RCC 7860 (cell line): ENCODE results near the gene FAF1.
"Not testable (repeated sequence)": the region's sequence is repeated elsewhere in the genome, so short reads cannot be mapped to it uniquely, and the experiment has no call there.

Experiments
- DNase-seq: peaks from one replicate; pipeline ENCODE4 v3.0.0-alpha.2; 2015; ENCODE audit warnings: low spot score
- FAIRE-seq: peaks from 2 replicates; lab custom pipeline; 2012; peaks lifted over from hg19 to GRCh38; lab: Jason Lieb, UNC

The FAF1 gene

DNA sequence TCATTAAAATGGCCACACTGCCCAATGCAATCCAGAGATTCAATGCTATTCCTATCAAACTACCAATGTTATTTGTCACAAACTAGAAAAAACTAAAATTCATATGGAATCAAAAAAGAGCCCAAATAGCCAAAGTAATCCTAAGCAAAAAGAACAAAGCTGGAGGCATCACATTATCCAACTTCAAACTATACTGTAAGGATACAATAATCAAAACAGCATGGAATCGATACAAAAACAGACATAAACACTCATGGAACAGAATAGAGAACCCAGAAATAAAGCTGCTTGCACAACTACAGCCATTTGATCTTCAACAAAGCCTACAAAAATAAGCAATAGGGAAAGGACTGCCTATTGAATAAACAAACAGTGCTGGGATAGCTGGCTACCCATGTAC, 100.4 kb downstream of the FAF1 start:
- FAIRE-seq (no peak), DNase-seq (no peak)

- no peak for FAIRE-seq
- DNase-seq = no peak
These were observed 101.3 kb downstream of the FAF1 start for GRCh38 chr1:50858761-50859160.

GRCh38 chr1:50857702-50858101, 102.4 kb downstream of the FAF1 start:
- no peak for FAIRE-seq
- no peak for DNase-seq

DNA sequence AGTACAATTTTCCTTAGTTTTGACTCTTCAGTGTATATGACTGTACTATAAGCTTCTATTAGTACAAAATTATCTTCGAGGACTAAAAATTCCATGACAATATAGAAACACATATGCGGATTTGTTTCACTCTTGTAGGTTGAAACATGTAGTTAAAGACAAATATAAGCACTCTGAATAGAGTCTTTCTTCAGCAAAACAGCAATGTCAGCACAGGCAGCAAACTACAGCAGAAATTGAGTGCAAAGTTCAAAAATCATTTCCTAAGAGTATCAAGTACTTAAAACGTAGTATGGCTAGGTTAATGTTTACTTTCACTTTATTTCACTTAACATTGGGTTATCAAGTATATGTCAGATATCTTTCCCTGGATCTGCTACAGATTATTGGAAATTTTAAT, 106.7 kb downstream of the FAF1 start:
- no peak for DNase-seq
- no peak for FAIRE-seq

DNA sequence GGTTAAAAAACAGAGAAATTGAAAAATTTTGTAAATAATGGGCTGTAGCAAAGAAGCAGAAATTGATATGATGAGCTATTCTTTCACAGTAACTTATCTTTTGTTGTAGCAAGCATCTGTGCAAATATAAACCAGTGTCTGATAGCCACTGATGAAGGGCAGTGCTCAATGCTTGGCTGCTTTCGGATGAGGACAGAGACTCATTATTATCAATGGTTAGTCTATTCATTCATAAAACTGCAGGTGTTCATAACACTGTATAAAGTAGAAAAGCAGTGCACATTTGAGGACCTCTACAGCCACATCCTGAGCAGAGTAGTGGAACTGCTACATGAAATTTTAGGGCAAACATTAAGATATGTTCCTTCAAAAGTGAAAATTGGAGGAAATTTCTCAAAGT, 107.2 kb downstream of the FAF1 start:
- FAIRE-seq (no peak), DNase-seq (no peak)

DNA sequence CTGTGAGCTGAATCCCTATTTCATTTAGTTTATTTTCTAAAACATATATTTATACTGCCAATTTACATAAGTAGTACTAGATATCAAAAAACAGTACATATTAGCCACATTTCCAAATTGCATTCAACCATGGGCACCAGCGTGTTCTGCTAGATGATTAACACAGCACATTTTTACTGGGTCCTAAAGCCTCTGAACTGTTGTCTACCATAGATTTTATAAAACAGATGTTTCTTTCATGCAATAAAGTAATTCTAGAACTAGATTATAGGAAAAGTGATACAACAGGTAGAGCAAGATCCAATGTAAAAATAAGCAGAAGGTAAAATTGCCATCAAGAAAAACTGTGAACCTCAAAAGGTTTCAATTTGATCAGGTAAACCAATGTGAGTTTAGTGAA, 108.6 kb downstream of the FAF1 start:
- FAIRE-seq = no peak
- no peak for DNase-seq

DNA sequence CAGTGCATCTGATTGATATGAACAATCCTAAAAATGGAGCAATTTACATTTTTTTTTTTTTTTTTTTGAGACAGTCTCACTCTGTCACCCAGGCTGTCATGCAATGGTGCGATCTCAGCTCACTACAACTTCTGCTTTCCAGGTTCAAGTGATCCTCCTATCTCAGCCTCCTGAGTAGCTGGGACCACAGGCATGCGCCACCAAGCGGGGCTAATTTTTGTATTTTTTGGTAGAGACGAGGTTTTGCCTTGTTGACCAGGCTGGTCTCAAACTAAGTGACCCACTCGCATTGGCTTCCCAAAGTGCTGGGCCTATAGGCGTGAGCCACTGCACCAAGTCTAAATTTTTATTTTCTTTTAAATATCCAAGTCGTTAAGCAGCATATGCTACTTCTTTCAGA, 109.0 kb downstream of the FAF1 start:
- FAIRE-seq (no peak), DNase-seq (no peak)

DNA sequence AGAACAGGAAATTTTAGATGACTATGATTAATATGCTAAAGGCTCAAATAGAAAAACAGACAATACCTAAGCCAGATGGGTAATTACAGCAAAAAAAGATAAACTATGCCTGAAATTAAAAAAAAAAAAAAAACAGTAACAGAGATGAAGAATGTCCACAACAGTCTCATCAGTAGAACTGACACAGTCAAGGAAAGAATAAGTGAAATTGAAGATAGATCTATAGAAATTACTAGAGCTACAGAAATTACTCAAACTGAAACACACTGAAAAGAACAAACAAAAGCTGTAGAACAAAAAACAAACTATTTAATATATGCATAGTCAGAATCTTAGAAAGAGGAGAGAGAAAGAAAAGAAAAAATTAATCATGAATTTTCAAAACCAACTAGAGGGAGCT, 112.8 kb downstream of the FAF1 start:
- FAIRE-seq = no peak
- no peak for DNase-seq

- FAIRE-seq = no peak
- no peak for DNase-seq
These were observed 113.7 kb downstream of the FAF1 start for GRCh38 chr1:50846224-50846839.

DNA sequence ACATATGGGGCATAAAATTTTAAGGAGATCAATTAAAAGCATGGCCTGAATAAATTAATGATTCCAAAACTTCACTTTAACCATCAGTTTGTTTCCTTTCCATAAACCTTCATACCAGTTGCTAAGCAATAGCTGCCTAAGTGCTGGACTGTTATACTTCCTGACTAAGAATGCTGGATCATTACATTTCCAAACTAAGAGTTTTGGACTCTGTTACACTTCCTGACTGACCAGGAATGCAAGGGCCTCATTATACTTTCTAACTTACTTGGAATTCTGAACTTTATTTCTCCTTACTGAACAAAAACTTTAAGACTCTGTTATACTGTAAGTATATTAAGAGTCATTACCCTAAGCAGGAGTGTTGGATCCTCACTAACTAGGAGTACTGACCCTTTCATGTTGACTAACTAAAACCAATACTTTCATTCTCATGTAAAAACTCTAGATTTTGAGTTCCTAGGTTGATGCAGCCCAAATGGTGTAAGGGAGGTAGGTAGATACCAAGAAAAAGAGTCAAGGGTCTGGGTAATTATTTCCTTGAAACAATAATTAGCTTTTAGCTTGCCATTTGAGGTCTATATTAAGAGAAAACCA, 118.2 kb downstream of the FAF1 start:
- DNase-seq (peak; percentile 19), FAIRE-seq (no peak)

GRCh38 chr1:50836117-50836516, 124.0 kb downstream of the FAF1 start:
- DNase-seq (no peak), FAIRE-seq (no peak)

GRCh38 chr1:50833216-50833615, 126.9 kb downstream of the FAF1 start:
- DNase-seq = no peak
- FAIRE-seq = no peak

DNA sequence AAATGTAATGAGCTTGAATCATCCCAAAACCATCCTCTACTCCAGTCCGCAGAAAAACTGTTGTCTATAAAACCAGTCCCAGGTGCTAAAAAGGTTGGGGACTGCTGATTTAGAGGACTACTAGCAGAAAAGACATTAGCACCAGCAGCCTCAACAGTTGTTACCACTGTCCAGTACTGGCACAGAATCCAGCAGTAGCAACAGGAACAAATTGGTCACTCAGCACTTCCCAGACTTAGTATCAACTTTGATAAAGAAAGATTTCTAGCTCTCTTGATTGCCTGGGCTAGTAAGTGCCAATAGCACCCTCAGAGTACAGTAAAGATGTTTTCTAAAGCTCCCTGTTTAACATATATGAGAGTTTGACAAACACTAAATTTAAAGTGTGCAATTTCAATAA, 127.9 kb downstream of the FAF1 start:
- FAIRE-seq = no peak
- no peak for DNase-seq

DNA sequence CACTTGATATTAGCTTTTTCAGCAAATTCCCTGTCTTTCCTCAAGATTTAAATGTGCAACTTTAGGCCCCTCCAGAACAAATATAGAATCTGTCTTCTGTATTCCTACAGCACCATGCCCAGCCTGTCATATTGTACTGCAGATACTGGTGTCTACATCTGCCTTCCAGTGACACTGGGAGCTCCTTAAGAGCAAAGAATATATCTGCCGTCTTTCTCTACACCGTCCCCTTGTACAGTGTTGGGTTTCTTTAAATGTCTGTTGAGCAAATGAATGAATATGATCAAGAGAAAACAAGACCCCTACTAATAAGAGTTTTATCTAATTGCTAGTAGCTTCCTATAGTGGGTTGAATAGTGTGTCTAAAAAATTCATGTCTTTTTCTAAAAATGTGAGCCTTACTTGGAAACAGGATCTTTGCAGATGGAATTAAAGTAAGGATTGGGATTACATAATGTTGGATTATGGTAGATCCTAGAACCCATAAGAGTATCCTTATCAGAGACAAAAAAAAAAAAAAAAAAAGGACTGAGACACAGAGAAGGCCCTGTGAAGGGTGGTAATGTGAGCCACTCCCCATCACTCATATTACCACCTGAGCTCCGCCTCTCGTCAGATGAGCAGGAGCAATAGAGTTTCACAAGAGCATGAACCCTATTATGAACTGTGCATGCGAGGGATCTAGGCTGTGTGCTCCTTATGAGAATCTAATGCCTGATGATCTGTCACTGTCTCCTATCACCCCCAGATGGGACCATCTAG, 128.6 kb downstream of the FAF1 start:
- DNase-seq (no peak), FAIRE-seq (no peak)

GRCh38 chr1:50830621-50831020, 129.4 kb downstream of the FAF1 start:
- no peak for FAIRE-seq
- DNase-seq = no peak

- FAIRE-seq (no peak), DNase-seq (no peak)
These were observed 130.8 kb downstream of the FAF1 start for GRCh38 chr1:50829014-50829958.

- DNase-seq = no peak
- FAIRE-seq = peak; percentile 27
These were observed 132.5 kb downstream of the FAF1 start for GRCh38 chr1:50827546-50827945.

DNA sequence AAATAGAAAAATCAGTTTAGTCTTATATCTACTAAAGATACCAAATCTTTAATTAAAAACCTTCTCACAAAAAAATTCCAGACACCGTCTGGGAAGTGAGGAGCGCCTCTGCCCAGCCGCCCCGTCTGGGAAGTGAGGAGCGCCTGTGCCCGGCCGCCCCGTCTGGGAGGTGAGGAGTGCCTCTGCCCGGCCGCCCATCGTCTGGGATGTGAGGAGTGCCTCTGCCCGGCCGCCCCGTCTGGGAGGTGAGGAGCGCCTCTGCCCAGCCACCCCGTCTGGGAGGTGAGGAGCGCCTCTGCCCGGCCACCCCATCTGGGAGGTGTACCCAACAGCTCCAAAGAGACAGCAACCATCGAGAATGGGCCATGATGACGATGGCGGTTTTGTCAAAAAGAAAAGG, 133.3 kb downstream of the FAF1 start:
- not testable (repeated sequence) for DNase-seq, FAIRE-seq

- no peak for DNase-seq
- FAIRE-seq = no peak
These were observed 137.9 kb downstream of the FAF1 start for GRCh38 chr1:50822035-50822776.

- FAIRE-seq = no peak
- DNase-seq = no peak
These were observed 139.5 kb downstream of the FAF1 start for GRCh38 chr1:50820545-50820944.

- FAIRE-seq (no peak), DNase-seq (no peak)
These were observed 147.7 kb downstream of the FAF1 start for GRCh38 chr1:50812346-50812745.
